G401 (cell line): ENCODE data around the gene NHSL2. TPM values are rescaled to one million over a fixed set of nuclear protein-coding genes. Genes with fewer than 3 reads are reported as not detected.

Experiments
- DNase-seq: peaks from one replicate; pipeline ENCODE4 v3.0.0-alpha.2; 2015; ENCODE audit warnings: low spot score
- in situ Hi-C: cut with HindIII; loops from 2 replicates; pipeline ENCODE4 v1.10.0; 2016; ENCODE audit warnings: low sequenced_read_pairs, mixed read lengths
- total RNA-seq: library from RNA; depleted of rRNA; stranded (reverse); fragments of >200 nt; shearing (Covaris generic); gene quantifications from 2 replicates; pipeline ENCODE4 v1.2.3, GENCODE V29; 2014; rRNA removed

Gene NHSL2
- total RNA-seq, 1 experiment from 2014 or later = 0.61 TPM

GRCh38 chrX:72181178-72182125 is 270.8 kb downstream of the NHSL2 start, which contains the start of gene PIN4:
Gene PIN4, plus strand, starts transcription at chrX:72181757. Its CDS starts 29 bp downstream, at chrX:72181786.
- DNase-seq = peak; percentile 96
- in situ Hi-C loops = no loop called here

GRCh38 chrX:72182924-72183323 is 272.3 kb downstream of the NHSL2 start:
- in situ Hi-C loops = no loop called here
- DNase-seq = no peak

- no peak for DNase-seq
- in situ Hi-C loops = no loop called here
Observed at GRCh38 chrX:72201836-72202536, 291.3 kb downstream of the NHSL2 start.

Other genes with a start within 250 kb of the NHSL2 start
- not detected in 2 replicates for gene CXorf49, start 192.6 kb upstream of the NHSL2 start, total RNA-seq
- gene CXorf49B, start 147.5 kb upstream of the NHSL2 start, total RNA-seq = not detected in 2 replicates
- gene RTL5, start 221.1 kb downstream of the NHSL2 start, total RNA-seq = 2.0 and 2.3 TPM in 2 replicates